ENCODE data around the gene ESYT2. TPM values are rescaled to one million over a fixed set of nuclear protein-coding genes. Genes with fewer than 3 reads are reported as not detected.

The ESYT2 gene
- total RNA-seq, 6 experiments from 2014 or later: 46.1 to 57.8 (median 52.5) TPM

DNA sequence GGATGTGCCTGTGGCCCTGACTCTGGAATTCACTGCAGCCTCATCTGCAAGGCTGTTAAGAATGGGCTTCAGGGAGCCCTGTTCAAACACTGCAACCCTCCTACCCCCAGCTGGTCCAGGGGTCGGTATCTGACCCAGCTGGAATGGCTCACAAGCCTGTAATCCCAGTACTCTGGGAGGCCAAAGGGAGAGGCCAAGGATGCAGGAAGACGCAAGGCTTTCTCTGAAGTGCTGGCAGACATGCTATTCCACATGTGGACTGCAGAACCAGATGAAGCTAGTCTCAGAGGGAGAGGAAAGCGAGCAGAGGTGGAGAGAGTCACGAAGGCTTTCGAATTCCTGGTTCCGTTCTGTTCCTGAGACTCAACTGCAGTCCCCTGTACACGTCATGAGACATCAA lies 45.0 kb downstream of the ESYT2 start:
- peaks cover 7% of the 10 kb centered on the region for H3K36me3 Mint-ChIP-seq (ENCODE audit: low read depth)
- H3K27me3 Mint-ChIP-seq (ENCODE audit: insufficient read depth): no peaks in the 10 kb centered on the region; the same call in 1 of the 2 replicates
- no peaks in the 10 kb centered on the region for H3K9me3 Mint-ChIP-seq
- TF ChIP-seq, protein P1, sequence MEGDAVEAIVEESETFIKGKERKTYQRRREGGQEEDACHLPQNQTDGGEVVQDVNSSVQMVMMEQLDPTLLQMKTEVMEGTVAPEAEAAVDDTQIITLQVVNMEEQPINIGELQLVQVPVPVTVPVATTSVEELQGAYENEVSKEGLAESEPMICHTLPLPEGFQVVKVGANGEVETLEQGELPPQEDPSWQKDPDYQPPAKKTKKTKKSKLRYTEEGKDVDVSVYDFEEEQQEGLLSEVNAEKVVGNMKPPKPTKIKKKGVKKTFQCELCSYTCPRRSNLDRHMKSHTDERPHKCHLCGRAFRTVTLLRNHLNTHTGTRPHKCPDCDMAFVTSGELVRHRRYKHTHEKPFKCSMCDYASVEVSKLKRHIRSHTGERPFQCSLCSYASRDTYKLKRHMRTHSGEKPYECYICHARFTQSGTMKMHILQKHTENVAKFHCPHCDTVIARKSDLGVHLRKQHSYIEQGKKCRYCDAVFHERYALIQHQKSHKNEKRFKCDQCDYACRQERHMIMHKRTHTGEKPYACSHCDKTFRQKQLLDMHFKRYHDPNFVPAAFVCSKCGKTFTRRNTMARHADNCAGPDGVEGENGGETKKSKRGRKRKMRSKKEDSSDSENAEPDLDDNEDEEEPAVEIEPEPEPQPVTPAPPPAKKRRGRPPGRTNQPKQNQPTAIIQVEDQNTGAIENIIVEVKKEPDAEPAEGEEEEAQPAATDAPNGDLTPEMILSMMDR (IDR thresholded peaks at IDR 0.05): no peak
- H3K27ac Mint-ChIP-seq: no peak overlapping the region
- H3K4me3 Mint-ChIP-seq: no peak overlapping the region
- peaks cover 4% of the 10 kb centered on the region; the same call in 1 of the 2 replicates for H3K4me1 Mint-ChIP-seq (ENCODE audit: low read depth)
- DNase-seq: no peak

DNA sequence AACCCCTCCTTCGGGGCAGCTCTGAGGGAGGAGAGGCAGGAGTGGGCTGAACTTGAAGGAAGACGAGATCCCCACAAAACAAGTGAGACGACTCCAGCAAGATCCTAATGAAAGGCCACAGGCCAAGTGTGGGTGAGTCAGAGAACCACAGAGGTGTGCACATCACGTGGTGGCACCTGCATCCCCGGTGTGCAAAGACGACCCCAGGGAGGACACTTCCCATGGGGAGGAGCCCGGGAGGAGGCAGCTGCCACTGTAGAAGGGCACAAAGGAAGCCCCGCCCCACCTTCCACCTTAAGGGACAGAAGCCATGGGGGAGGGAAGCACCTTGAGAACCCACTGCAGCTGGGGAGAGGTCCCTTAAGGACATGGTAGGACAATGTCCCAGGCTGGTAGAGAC lies 45.7 kb downstream of the ESYT2 start:
- TF ChIP-seq, protein P1 (IDR thresholded peaks at IDR 0.05): no peak
- Mint-ChIP-seq H3K9me3 (no peaks in the 10 kb centered on the region), H3K36me3 (ENCODE audit: low read depth) (peaks cover 7% of the 10 kb centered on the region), H3K27me3 (ENCODE audit: insufficient read depth) (no peaks in the 10 kb centered on the region; the same call in 1 of the 2 replicates), H3K27ac (no peak overlapping the region), H3K4me3 (no peak overlapping the region), H3K4me1 (ENCODE audit: low read depth) (peaks cover 11% of the 10 kb centered on the region)
- DNase-seq: no peak

DNA sequence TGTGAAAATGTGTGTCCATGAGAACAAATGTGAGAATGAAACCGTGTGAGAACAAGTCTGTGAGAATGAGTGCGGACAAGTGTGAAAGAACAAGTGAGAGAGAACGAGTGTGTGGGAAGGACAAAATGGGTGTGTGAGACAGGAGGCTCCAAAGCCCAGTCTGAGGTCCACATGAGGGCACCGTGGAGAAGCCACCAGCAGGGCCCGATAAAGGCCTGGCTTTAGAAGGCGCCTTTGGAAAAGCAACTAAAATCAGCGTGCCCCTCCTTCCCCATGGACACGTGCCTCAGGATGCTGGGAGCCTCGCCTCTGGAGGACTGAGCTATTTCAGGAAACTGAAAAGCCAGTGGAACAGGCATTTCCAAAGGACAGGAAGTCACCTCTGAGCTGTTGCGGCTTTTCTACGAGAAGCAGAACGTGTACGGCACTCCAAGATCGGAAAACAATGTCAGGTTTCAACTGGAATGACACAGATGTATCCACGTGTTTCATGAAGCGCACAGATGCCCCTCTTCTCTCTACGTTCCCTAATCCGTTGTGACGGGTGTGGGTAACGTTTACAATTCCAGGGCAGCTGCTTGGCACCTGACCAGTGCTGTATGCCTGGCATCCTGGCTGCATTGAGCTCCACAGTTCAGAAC lies 46.4 kb downstream of the ESYT2 start:
- H3K4me3 Mint-ChIP-seq: no peak overlapping the region
- H3K4me1 Mint-ChIP-seq (ENCODE audit: low read depth): peaks cover 16% of the 10 kb centered on the region
- no peaks in the 10 kb centered on the region for H3K9me3 Mint-ChIP-seq
- H3K36me3 Mint-ChIP-seq (ENCODE audit: low read depth): peaks cover 3% of the 10 kb centered on the region
- no peak overlapping the region for H3K27ac Mint-ChIP-seq
- TF ChIP-seq, protein P1 (IDR thresholded peaks at IDR 0.05): peak; percentile 57
- peak; percentile 34 for DNase-seq
- H3K27me3 Mint-ChIP-seq (ENCODE audit: insufficient read depth): no peaks in the 10 kb centered on the region; the same call in 1 of the 2 replicates

DNA sequence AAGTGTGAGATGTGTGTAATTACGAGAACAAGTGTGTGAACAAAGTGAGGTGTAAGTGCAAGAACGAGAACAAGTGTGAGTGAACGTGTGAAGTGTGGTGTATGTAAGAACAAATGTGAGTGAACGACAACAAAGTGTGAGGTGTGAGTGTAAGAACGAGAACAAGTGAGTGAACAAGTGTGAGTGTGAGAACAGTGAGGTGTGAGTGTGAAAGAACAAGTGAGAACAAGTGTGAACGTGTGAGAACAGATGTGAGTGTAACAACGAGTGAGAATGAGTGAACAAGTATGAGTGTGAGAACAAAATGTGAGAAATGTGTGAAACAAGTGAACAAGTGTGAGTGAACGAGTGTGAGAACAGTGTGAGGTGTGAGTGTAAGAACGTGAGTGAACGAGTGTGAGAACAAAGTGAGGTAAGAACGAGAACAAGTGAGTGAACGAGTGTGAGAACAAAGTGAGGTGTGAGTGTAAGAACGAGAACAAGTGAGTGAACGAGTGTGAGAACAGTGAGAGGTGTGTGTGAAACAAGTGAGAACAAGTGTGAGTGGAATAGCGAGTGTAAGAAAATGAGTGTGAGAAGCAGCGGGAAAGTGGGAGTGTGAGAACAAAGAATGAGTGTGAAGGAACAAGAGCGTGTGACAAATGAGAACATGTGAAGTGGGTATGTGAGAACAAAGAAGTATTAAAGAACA lies 47.2 kb downstream of the ESYT2 start:
- peaks cover 16% of the 10 kb centered on the region for H3K4me1 Mint-ChIP-seq (ENCODE audit: low read depth)
- no peak overlapping the region for H3K27ac Mint-ChIP-seq
- 0 out of 2 replicates have a peak, but pooled peaks cover 5% of the 10 kb centered on the region for H3K36me3 Mint-ChIP-seq (ENCODE audit: low read depth)
- TF ChIP-seq, protein P1 (IDR thresholded peaks at IDR 0.05): no peak
- no peak for DNase-seq
- H3K4me3 Mint-ChIP-seq: no peak overlapping the region
- no peaks in the 10 kb centered on the region; the same call in 1 of the 2 replicates for H3K27me3 Mint-ChIP-seq (ENCODE audit: insufficient read depth)
- no peaks in the 10 kb centered on the region for H3K9me3 Mint-ChIP-seq

DNA sequence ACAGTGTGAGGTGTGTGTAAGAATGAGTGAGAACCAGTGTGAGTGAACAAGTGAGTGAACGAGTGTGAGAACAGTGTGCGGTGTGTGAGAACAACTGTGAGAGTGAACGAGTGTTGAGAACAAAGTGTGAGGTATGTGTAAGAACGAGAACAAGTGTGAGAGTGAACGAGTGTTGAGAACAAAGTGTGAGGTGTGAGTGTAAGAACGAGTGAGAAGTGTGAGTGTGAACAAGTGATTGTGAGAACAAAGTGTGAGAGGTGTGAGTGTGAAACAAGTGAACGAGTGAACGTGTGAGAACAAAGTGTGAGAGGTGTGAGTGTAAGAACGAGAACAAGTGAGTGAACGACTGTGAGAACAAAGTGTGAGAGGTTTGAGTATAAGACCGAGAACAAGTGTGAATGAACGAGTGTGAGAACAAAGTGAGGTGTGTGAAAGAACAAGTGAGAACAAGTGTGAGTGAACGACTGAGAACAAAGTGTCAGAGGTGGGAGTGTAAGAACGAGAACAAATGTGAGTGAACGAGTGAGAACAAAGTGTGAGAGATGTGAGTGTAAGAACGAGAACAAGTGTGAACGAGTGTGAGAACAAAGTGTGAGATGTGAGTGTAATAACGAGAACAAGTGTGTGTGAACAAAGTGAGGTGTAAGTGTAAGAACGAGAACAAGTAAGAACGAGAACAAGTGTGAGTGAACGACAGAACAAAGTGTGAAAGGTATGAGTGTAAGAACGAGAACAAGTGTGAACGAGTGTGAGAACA lies 47.9 kb downstream of the ESYT2 start:
- no peak overlapping the region for H3K4me3 Mint-ChIP-seq
- H3K27ac Mint-ChIP-seq: no peak overlapping the region
- peaks cover 16% of the 10 kb centered on the region for H3K4me1 Mint-ChIP-seq (ENCODE audit: low read depth)
- DNase-seq: no peak
- no peaks in the 10 kb centered on the region; the same call in 1 of the 2 replicates for H3K27me3 Mint-ChIP-seq (ENCODE audit: insufficient read depth)
- H3K9me3 Mint-ChIP-seq: no peaks in the 10 kb centered on the region
- TF ChIP-seq, protein P1 (IDR thresholded peaks at IDR 0.05): no peak
- 0 out of 2 replicates have a peak, but pooled peaks cover 5% of the 10 kb centered on the region for H3K36me3 Mint-ChIP-seq (ENCODE audit: low read depth)

All from HFFc6 (cell line).